Measurements from ENCODE around the gene COL11A1. TPM values are rescaled to one million over a fixed set of nuclear protein-coding genes. Genes with fewer than 3 reads are reported as not detected.

The COL11A1 gene
- total and polyA plus RNA-seq, 2 experiments from 2014 or later = 12.3 to 12.5 TPM

- TF ChIP-seq POLR2AphosphoS5 (IDR thresholded peaks at IDR 0.05; ENCODE audit: low read depth) = no peak
- no peak for TF ChIP-seq NANOG (IDR thresholded peaks at IDR 0.05; ENCODE audit: borderline replicate concordance)
- no peak for TF ChIP-seq STAT1 (IDR thresholded peaks at IDR 0.05; ENCODE audit: unreplicated experiment)
- TF ChIP-seq EZH2 (IDR thresholded peaks at IDR 0.05; ENCODE audit: low read depth, unreplicated experiment) = no peak
- Histone ChIP-seq H3F3A (replicated peaks; ENCODE audit: low read depth) (no peaks in the 10 kb centered on the region), H3K36me3 (ENCODE audit: insufficient read depth) (no peaks in the 10 kb centered on the region), H3K79me2 (replicated peaks; ENCODE audit: insufficient read depth) (no peaks in the 10 kb centered on the region), H3K27me3 (ENCODE audit: insufficient read depth) (no peaks in the 10 kb centered on the region), H4K20me1 (replicated peaks; ENCODE audit: insufficient read depth) (no peaks in the 10 kb centered on the region), H3K9me2 (ENCODE audit: insufficient read depth) (no peaks in the 10 kb centered on the region), H3K27ac (ENCODE audit: low read depth) (no peak overlapping the region), H3K4me2 (no peak overlapping the region), H2AFZ (no peak overlapping the region), H3K4me3 (no peak overlapping the region), H3K4me1 (ENCODE audit: insufficient read depth) (no peaks in the 10 kb centered on the region)
- Mint-ChIP-seq H3K4me1 (no peaks in the 10 kb centered on the region), H3K4me3 (no peak overlapping the region), H3K27me3 (ENCODE audit: insufficient read depth, low read depth, poor library complexity) (no peaks in the 10 kb centered on the region), H3K36me3 (ENCODE audit: low read depth) (no peaks in the 10 kb centered on the region), H3K27ac (no peak overlapping the region), H3K9me3 (no peaks in the 10 kb centered on the region)
- ATAC-seq (no peak), DNase-seq (ENCODE audit: low spot score) (no peak)
These were observed 211.6 kb downstream of the COL11A1 start for GRCh38 chr1:102896771-102897170.

- no peaks in the 10 kb centered on the region for H3K36me3 ChIP-seq (ENCODE audit: insufficient read depth)
- Mint-ChIP-seq H3K4me3 (no peak overlapping the region), H3K9me3 (no peaks in the 10 kb centered on the region), H3K36me3 (ENCODE audit: low read depth) (no peaks in the 10 kb centered on the region), H3K27ac (no peak overlapping the region), H3K4me1 (no peaks in the 10 kb centered on the region), H3K27me3 (ENCODE audit: insufficient read depth, low read depth, poor library complexity) (no peaks in the 10 kb centered on the region)
- H4K20me1 ChIP-seq (replicated peaks; ENCODE audit: insufficient read depth) = no peaks in the 10 kb centered on the region
- H3K79me2 ChIP-seq (replicated peaks; ENCODE audit: insufficient read depth) = no peaks in the 10 kb centered on the region
- H3K4me3 ChIP-seq = no peak overlapping the region
- H3F3A ChIP-seq (replicated peaks; ENCODE audit: low read depth) = no peaks in the 10 kb centered on the region
- H3K4me1 ChIP-seq (ENCODE audit: insufficient read depth) = no peaks in the 10 kb centered on the region
- no peaks in the 10 kb centered on the region for H3K27me3 ChIP-seq (ENCODE audit: insufficient read depth)
- H3K4me2 ChIP-seq = no peak overlapping the region
- ATAC-seq = no peak
- no peak overlapping the region for H2AFZ ChIP-seq
- no peak overlapping the region for H3K27ac ChIP-seq (ENCODE audit: low read depth)
- no peak for TF ChIP-seq CTCF (conservative IDR thresholded peaks at IDR 0.05; ENCODE audit: low read depth in 2 of 2)
- no peaks in the 10 kb centered on the region for H3K9me2 ChIP-seq (ENCODE audit: insufficient read depth)
- DNase-seq (ENCODE audit: low spot score) = no peak
These were observed 212.0 kb downstream of the COL11A1 start for GRCh38 chr1:102896286-102896685.

GRCh38 chr1:102891868-102892625 lies 216.3 kb downstream of the COL11A1 start:
- no peak overlapping the region for H2AFZ ChIP-seq
- H3K27me3 Mint-ChIP-seq (ENCODE audit: insufficient read depth, low read depth, poor library complexity) = no peaks in the 10 kb centered on the region
- ATAC-seq = no peak
- no peaks in the 10 kb centered on the region for H3K4me1 ChIP-seq (ENCODE audit: insufficient read depth)
- no peaks in the 10 kb centered on the region for H3K4me1 Mint-ChIP-seq
- no peaks in the 10 kb centered on the region for H3K9me3 Mint-ChIP-seq
- H3K36me3 Mint-ChIP-seq (ENCODE audit: low read depth) = no peaks in the 10 kb centered on the region
- H3K36me3 ChIP-seq (ENCODE audit: insufficient read depth) = no peaks in the 10 kb centered on the region
- no peak for DNase-seq (ENCODE audit: low spot score)
- H3K27me3 ChIP-seq (ENCODE audit: insufficient read depth) = no peaks in the 10 kb centered on the region
- no peak overlapping the region for H3K4me3 ChIP-seq
- no peaks in the 10 kb centered on the region for H4K20me1 ChIP-seq (replicated peaks; ENCODE audit: insufficient read depth)
- H3K4me2 ChIP-seq = no peak overlapping the region
- H3F3A ChIP-seq (replicated peaks; ENCODE audit: low read depth) = no peaks in the 10 kb centered on the region
- no peaks in the 10 kb centered on the region for H3K9me2 ChIP-seq (ENCODE audit: insufficient read depth)
- no peak overlapping the region for H3K27ac ChIP-seq (ENCODE audit: low read depth)
- no peak overlapping the region for H3K4me3 Mint-ChIP-seq
- no peaks in the 10 kb centered on the region for H3K79me2 ChIP-seq (replicated peaks; ENCODE audit: insufficient read depth)
- H3K27ac Mint-ChIP-seq = no peak overlapping the region
- TF ChIP-seq CREB1 (CRISPR knock-in tag; IDR thresholded peaks at IDR 0.05; ENCODE audit: low read depth) = no peak
- TF ChIP-seq REST (IDR thresholded peaks at IDR 0.05; ENCODE audit: unreplicated experiment) = no peak
- no peak for TF ChIP-seq ZNF114 (CRISPR knock-in tag; IDR thresholded peaks at IDR 0.05)
- TF ChIP-seq ETS1 (IDR thresholded peaks at IDR 0.05) = no peak
- no peak for TF ChIP-seq CTCF (conservative IDR thresholded peaks at IDR 0.05; ENCODE audit: low read depth in 2 of 2)
- no peak for TF ChIP-seq NANOG (IDR thresholded peaks at IDR 0.05; ENCODE audit: borderline replicate concordance)
- no peak for TF ChIP-seq JUNB (IDR thresholded peaks at IDR 0.05; ENCODE audit: unreplicated experiment)
- TF ChIP-seq POLR2AphosphoS5 (IDR thresholded peaks at IDR 0.05; ENCODE audit: low read depth) = no peak
- TF ChIP-seq STAT1 (IDR thresholded peaks at IDR 0.05; ENCODE audit: unreplicated experiment) = no peak

Data from GM23338 (cell line).